GM12892 (cell line): Measurements from ENCODE around the gene ZNF70.

Experiments used
- POLR2A ChIP-seq: IDR thresholded peaks from 2 replicates; pipeline ENCODE4 v1.6.1; 2011; ENCODE audit warnings: low read depth, low read length, control low read depth
- POLR2AphosphoS5 ChIP-seq: IDR thresholded peaks from 2 replicates; pipeline ENCODE4 v1.6.1; 2011; ENCODE audit warnings: low read depth, low read length, control low read depth
- TAF1 ChIP-seq: IDR thresholded peaks from 2 replicates; pipeline ENCODE4 v1.6.1; 2011; ENCODE audit warnings: low read depth, mild to moderate bottlenecking, control low read depth, low read length, borderline replicate concordance

DNA sequence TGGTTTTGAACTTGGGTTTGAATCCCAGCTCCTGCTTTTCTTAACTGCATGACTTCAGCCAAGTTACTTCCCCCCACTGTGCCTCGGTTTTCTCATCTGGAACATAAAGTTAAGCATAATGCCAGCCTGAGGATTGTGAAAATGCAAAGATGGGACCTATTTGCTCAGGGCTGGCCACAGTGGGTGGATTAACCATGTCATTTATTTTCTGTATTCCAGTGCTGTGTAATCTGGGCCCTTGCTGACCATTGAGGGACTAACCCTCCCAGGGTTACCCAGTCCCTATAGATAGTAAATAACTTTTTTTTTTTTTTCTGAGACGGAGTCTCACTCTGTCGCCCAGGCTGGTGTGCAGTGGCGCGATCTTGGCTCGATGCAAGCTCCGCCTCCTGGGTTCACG, 4.8 kb upstream of the ZNF70 start:
- no peak for TF ChIP-seq POLR2A
- TF ChIP-seq POLR2AphosphoS5, result no peak
- TF ChIP-seq TAF1, result no peak
